ENCODE data around the gene FUS. TPM values are rescaled to one million over a fixed set of nuclear protein-coding genes. Genes with fewer than 3 reads are reported as not detected.
"Not testable (repeated sequence)": the region's sequence is repeated elsewhere in the genome, so short reads cannot be mapped to it uniquely, and the experiment has no call there.

FUS gene
- total RNA-seq, 2 experiments from 2014 or later: 459 to 489 TPM

DNA sequence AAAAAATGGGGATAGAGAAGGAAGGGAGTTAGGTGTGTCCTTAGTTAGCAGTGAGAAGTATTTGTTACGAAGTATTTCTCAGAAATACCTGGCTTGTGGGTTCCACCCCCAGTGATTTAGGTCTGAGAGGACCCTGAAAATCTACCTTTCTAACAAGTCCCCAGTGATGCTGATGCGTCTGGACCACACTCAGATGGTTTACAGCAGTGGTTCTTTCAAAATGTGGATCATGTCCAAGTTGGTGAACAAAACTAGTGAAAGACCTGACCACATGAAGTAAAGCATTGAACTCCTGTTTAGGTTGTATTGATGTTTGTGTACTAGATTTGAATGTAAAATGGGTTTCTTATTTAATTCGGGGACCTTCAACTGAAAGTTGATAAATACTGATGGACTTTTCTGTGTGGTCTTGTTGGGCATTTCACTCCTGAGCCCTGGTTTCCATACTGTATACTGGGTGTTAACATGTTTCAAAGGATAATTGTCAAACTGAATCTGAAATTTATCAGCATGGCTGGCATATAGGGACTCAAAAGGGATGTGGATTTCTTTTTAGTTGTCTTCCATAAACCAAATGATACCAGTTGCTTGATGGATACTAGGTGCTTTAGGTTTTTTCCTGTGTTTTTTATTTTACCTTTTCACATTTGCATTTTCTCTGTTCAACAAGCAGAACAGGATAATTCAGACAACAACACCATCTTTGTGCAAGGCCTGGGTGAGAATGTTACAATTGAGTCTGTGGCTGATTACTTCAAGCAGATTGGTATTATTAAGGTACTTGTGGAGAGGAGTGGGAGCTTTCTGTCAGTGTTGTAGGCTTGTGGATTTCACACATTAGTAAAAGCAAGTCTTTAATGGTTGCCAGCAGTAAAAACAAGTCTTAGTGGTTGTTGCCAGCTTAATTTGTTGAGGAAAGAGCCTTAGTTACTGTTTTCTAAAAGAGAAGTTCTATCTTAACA lies 8.8 kb downstream of the FUS start:
- Mint-ChIP-seq H3K9me3 (no peaks in the 10 kb centered on the region), H3K27me3 (no peaks in the 10 kb centered on the region), H3K36me3 (peaks cover 91% of the 10 kb centered on the region), H3K4me3 (no peak overlapping the region), H3K27ac (peak overlapping the region; percentile 65), H3K4me1 (ENCODE audit: low read depth) (peaks cover 86% of the 10 kb centered on the region)
- POLR2A ChIA-PET: interaction anchor here (0.6 to 1.9 kb wide), 6 partner anchors 10 to 253 kb away, joined by 3 to 15 read pairs (median 4); partner anchors contain the start of genes FUS, PYCARD and VKORC1
- intact Hi-C loops (cut with micrococcal nuclease): no loop called here
- DNase-seq: no peak
- CTCF ChIA-PET: interaction anchor here (0.6 to 1.4 kb wide), 2 partner anchors 46 to 255 kb away, joined by 4 to 5 read pairs; no protein-coding TSS in a partner anchor

DNA sequence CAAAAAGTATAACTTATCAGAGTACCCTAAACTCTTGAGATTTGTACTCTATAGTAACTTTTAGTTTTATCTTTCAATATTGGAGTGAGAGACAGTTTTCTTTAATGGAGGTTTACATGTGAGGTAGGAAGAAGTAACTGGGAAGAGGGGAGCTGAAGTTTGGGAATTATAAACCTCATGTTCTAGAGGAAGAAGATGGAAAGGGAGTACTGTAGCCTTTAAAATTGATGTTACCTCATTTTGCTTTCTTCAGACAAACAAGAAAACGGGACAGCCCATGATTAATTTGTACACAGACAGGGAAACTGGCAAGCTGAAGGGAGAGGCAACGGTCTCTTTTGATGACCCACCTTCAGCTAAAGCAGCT lies 9.5 kb downstream of the FUS start:
- intact Hi-C loops (cut with micrococcal nuclease): no loop called here
- H3K4me3 Mint-ChIP-seq: no peak overlapping the region
- ChIA-PET POLR2A (interaction anchor here (0.6 to 1.9 kb wide), 5 partner anchors 10 to 252 kb away, joined by 3 to 15 read pairs (median 4); partner anchors contain the start of genes FUS, PYCARD and VKORC1), CTCF (interaction anchor here (0.6 to 1.4 kb wide), 2 partner anchors 47 to 254 kb away, joined by 4 to 5 read pairs; no protein-coding TSS in a partner anchor)
- no peaks in the 10 kb centered on the region for H3K27me3 Mint-ChIP-seq
- peaks cover 89% of the 10 kb centered on the region for H3K36me3 Mint-ChIP-seq
- H3K27ac Mint-ChIP-seq: peak overlapping the region; percentile 61
- DNase-seq: no peak
- H3K4me1 Mint-ChIP-seq (ENCODE audit: low read depth): peaks cover 84% of the 10 kb centered on the region
- H3K9me3 Mint-ChIP-seq: no peaks in the 10 kb centered on the region

- no peak overlapping the region for H3K4me3 Mint-ChIP-seq
- peaks cover 88% of the 10 kb centered on the region for H3K36me3 Mint-ChIP-seq
- H3K27ac Mint-ChIP-seq: peak overlapping the region; percentile 61
- intact Hi-C loops (cut with micrococcal nuclease): no loop called here
- H3K4me1 Mint-ChIP-seq (ENCODE audit: low read depth): peaks cover 82% of the 10 kb centered on the region
- DNase-seq: no peak
- CTCF ChIA-PET: interaction anchor here (1.4 kb wide), 1 partner anchor 47 kb away, joined by 5 read pairs; no protein-coding TSS in a partner anchor
- POLR2A ChIA-PET: interaction anchor here (1.1 to 1.9 kb wide), 3 partner anchors 11 to 96 kb away, joined by 4 to 15 read pairs (median 11); partner anchors contain the start of genes FUS, PYCARD and VKORC1
- H3K9me3 Mint-ChIP-seq: no peaks in the 10 kb centered on the region
- no peaks in the 10 kb centered on the region for H3K27me3 Mint-ChIP-seq
Measured at GRCh38 chr16:31190061-31190460, 10.1 kb downstream of the FUS start.

DNA sequence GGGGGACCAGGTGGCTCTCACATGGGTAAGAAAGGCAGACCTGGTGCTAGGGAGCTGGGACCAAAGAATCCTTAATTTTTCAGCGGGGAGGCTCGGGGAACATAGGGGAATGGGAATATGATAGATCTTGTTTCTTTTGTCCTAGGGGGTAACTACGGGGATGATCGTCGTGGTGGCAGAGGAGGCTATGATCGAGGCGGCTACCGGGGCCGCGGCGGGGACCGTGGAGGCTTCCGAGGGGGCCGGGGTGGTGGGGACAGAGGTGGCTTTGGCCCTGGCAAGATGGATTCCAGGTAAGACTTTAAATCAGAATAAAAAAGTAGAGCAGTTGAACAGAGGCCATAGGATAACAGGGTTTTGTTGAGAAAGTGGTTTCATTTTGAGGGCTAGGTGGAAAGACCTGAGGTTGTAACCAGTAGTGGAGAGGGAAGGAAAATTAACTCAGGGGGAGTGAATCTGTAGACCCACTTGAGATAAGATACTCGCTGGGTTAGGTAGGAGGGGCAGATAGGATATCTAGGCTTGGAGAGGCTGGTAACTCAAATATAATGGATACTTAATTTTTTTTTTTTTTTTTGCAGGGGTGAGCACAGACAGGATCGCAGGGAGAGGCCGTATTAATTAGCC lies 11.0 kb downstream of the FUS start:
- Mint-ChIP-seq H3K27me3 (no peaks in the 10 kb centered on the region), H3K4me1 (ENCODE audit: low read depth) (peaks cover 76% of the 10 kb centered on the region), H3K4me3 (no peak overlapping the region), H3K36me3 (peaks cover 84% of the 10 kb centered on the region), H3K27ac (peak overlapping the region; percentile 14), H3K9me3 (no peaks in the 10 kb centered on the region)
- POLR2A ChIA-PET: interaction anchor here (1.6 kb wide), 1 partner anchor 10 kb away, joined by 4 read pairs; no protein-coding TSS in a partner anchor
- CTCF ChIA-PET: no interaction called here
- DNase-seq: no peak
- intact Hi-C loops (cut with micrococcal nuclease): no loop called here

- DNase-seq: no peak
- intact Hi-C loops (cut with micrococcal nuclease): no loop called here
- no peaks in the 10 kb centered on the region for H3K27me3 Mint-ChIP-seq
- ChIA-PET CTCF (no interaction called here), POLR2A (interaction anchor here (1.2 to 2.1 kb wide), 3 partner anchors 8 to 11 kb away, joined by 3 to 7 read pairs (median 4); no protein-coding TSS in a partner anchor)
- H3K4me1 Mint-ChIP-seq (ENCODE audit: low read depth): peaks cover 71% of the 10 kb centered on the region
- H3K9me3 Mint-ChIP-seq: no peaks in the 10 kb centered on the region
- H3K27ac Mint-ChIP-seq: peak overlapping the region; percentile 67
- no peak overlapping the region for H3K4me3 Mint-ChIP-seq
- H3K36me3 Mint-ChIP-seq: peaks cover 82% of the 10 kb centered on the region
Measured at GRCh38 chr16:31191697-31192428, 11.9 kb downstream of the FUS start.

DNA sequence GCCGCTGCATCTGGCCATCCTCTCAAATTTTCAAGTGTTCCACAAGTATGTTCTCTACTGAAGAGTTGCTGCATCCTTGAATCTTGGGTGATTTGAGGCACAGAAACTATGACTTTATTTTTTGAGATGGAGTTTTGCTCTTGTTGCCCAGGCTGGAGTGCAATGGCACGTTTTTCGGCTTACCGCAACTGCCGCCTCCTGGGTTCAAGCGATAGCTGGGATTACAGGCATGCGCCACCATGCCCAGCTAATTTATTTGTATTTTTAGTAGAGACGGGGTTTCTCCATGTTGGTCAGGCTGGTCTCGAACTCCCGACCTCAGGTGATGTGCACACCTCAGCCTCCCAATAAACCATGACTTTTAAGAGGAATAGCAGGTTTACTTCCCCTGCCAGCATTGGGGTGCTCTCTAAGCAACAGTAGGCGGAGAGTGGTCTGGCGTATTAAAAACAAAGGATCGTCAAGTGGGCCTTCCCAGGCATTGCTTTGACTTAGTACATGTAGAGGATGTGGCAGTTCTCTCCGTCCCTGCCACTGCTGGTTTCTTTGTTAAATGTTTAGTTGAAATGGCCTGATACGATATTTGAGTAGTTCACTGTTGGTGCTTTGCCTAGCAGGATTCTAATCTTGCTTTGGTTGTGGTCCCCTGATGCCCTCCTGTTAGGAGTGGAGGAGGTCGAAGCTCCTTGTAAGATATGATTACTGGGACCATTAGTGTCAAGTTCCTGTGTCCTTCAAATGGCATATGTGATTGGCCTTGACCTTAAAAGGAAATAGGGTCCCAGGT lies 13.1 kb downstream of the FUS start:
- H3K27ac Mint-ChIP-seq: peak overlapping the region; percentile 61
- intact Hi-C loops (cut with micrococcal nuclease): no loop called here
- H3K4me3 Mint-ChIP-seq: no peak overlapping the region

GRCh38 chr16:31193874-31194273 lies 13.9 kb downstream of the FUS start:
- Mint-ChIP-seq H3K27ac (peak overlapping the region; percentile 18), H3K9me3 (no peaks in the 10 kb centered on the region), H3K27me3 (no peaks in the 10 kb centered on the region), H3K4me3 (no peak overlapping the region), H3K36me3 (peaks cover 65% of the 10 kb centered on the region), H3K4me1 (ENCODE audit: low read depth) (peaks cover 65% of the 10 kb centered on the region)
- DNase-seq: no peak
- CTCF ChIA-PET: interaction anchor here (0.8 kb wide), 1 partner anchor 52 kb away, joined by 3 read pairs; no protein-coding TSS in a partner anchor
- POLR2A ChIA-PET: interaction anchor here (0.7 to 2.8 kb wide), 5 partner anchors 8 to 267 kb away, joined by 3 to 7 read pairs (median 5); partner anchors contain the start of genes FUS and PYCARD
- intact Hi-C loops (cut with micrococcal nuclease): no loop called here

More for the DNA sequence above, 13.1 kb downstream of the FUS start:
- CTCF ChIA-PET: interaction anchor here (0.5 to 0.8 kb wide), 2 partner anchors 13 to 51 kb away, joined by 3 read pairs; no protein-coding TSS in a partner anchor
- no peaks in the 10 kb centered on the region for H3K27me3 Mint-ChIP-seq
- peaks cover 65% of the 10 kb centered on the region for H3K4me1 Mint-ChIP-seq (ENCODE audit: low read depth)
- DNase-seq: no peak
- peaks cover 71% of the 10 kb centered on the region for H3K36me3 Mint-ChIP-seq
- POLR2A ChIA-PET: interaction anchor here (1.2 to 2.1 kb wide), 5 partner anchors 9 to 26 kb away, joined by 3 to 7 read pairs (median 5); partner anchors contain the start of gene PYCARD
- no peaks in the 10 kb centered on the region for H3K9me3 Mint-ChIP-seq

- no peaks in the 10 kb centered on the region for H3K9me3 Mint-ChIP-seq
- H3K4me1 Mint-ChIP-seq (ENCODE audit: low read depth): peaks cover 65% of the 10 kb centered on the region
- ChIA-PET CTCF (no interaction called here), POLR2A (interaction anchor here (1.0 to 2.8 kb wide), 2 partner anchors 13 to 15 kb away, joined by 3 to 7 read pairs; partner anchors contain the start of gene FUS)
- H3K4me3 Mint-ChIP-seq: no peak overlapping the region
- H3K27ac Mint-ChIP-seq: peak overlapping the region; percentile 44
- intact Hi-C loops (cut with micrococcal nuclease): no loop called here
- H3K36me3 Mint-ChIP-seq: peaks cover 62% of the 10 kb centered on the region
- H3K27me3 Mint-ChIP-seq: no peaks in the 10 kb centered on the region
- DNase-seq: no peak
Measured at GRCh38 chr16:31194898-31195297, 15.0 kb downstream of the FUS start.

DNA sequence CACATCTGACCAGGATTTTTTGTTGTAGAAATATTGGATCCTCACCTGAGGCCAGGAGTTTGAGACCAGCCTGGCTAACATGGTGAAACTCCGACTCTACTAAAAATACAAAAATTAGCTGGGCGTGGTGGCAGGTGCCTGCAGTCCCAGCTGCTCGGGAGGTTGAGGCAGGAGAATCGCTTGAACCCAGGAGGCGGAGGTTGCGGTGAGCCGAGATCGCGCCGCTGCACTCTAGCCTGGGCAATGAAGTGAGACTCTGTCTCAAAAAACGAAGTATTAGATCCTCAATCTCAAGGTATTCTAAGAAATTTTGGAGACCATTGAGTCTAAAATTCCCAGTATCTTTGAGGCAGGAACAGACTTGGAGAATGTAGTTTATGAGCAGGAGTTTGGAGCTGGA lies 15.9 kb downstream of the FUS start:
- H3K27me3 Mint-ChIP-seq; H3K9me3 Mint-ChIP-seq; H3K4me3 Mint-ChIP-seq; intact Hi-C loops (cut with micrococcal nuclease); DNase-seq; H3K27ac Mint-ChIP-seq: not testable (repeated sequence)
- H3K4me1 Mint-ChIP-seq (ENCODE audit: low read depth): peaks cover 65% of the 10 kb centered on the region
- peaks cover 52% of the 10 kb centered on the region for H3K36me3 Mint-ChIP-seq
- POLR2A ChIA-PET: interaction anchor here (0.6 to 2.8 kb wide), 5 partner anchors 12 to 224 kb away, joined by 3 to 7 read pairs (median 3); partner anchors contain the start of gene FUS
- CTCF ChIA-PET: interaction anchor here (1.3 kb wide), 1 partner anchor 673 kb away, joined by 3 read pairs; no protein-coding TSS in a partner anchor

GRCh38 chr16:31196324-31197088 lies 16.6 kb downstream of the FUS start:
- no peaks in the 10 kb centered on the region for H3K27me3 Mint-ChIP-seq
- DNase-seq: no peak
- H3K9me3 Mint-ChIP-seq: no peaks in the 10 kb centered on the region
- H3K36me3 Mint-ChIP-seq: peaks cover 49% of the 10 kb centered on the region
- peak overlapping the region; percentile 62 for H3K27ac Mint-ChIP-seq
- H3K4me1 Mint-ChIP-seq (ENCODE audit: low read depth): peaks cover 67% of the 10 kb centered on the region
- intact Hi-C loops (cut with micrococcal nuclease): no loop called here
- CTCF ChIA-PET: interaction anchor here (1.3 kb wide), 1 partner anchor 672 kb away, joined by 3 read pairs; no protein-coding TSS in a partner anchor
- POLR2A ChIA-PET: interaction anchor here (0.6 to 2.8 kb wide), 5 partner anchors 14 to 246 kb away, joined by 3 to 7 read pairs (median 4); partner anchors contain the start of genes FUS and ZNF843
- no peak overlapping the region for H3K4me3 Mint-ChIP-seq

All from activated CD4-positive, alpha-beta memory T cell treated with anti-CD3 and anti-CD28 coated beads for 36 hours (primary cell).